COR-L47 (cell line): Measurements from ENCODE around the gene NKIRAS1.

Experiments used
- DNase-seq: peaks from one replicate; lab custom pipeline; 2025; lab: John Stamatoyannopoulos, UW

The NKIRAS1 gene

DNA sequence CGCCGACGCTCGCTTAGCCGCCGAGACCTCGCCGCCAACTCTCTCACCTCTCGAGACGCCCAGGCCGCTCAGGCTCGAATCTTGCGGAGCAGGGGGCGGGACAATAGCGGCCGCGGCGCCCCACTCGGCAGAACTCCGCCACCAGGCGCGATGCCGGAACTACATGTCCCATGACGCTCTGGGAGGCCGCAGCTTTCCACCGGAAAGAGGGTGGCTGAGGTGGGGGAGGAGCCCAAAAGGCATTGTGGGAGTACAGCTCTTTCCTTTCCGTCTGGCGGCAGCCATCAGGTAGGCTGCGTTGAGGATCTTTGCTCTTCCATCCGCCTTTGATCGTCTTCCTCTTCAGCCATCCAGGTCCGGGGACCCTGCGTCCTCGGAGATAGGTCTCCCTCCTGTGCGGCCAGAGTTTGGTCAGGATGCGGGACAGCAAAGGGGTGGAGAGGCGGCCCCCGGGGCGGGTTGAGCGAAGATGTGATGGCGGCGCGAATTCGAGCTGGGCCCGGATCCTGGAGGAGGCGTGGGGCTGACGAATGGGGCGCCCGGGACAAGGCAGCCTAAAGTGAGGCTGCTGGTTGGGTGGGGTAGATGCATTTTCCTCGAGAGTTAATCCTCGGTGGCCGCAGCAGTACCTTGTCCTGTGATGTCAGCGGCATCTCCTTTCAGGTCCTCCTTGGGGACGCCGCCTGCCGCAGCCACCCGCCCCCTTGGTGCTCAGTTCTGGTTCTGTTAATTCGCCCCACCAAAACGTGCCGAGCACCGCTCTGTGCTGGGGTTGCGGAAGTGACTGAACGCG is at the start of gene NKIRAS1, which contains the start of gene RPL15:
Gene NKIRAS1 (minus strand): TSS at position 105 of the 793 bp plus-strand sequence. CDS start 6,086 bp downstream, outside the sequence.
Gene RPL15 (plus strand): TSS at position 247 of the 793 bp plus-strand sequence. CDS start 728 bp downstream, outside the sequence.
- DNase-seq: peak; percentile 82

DNA sequence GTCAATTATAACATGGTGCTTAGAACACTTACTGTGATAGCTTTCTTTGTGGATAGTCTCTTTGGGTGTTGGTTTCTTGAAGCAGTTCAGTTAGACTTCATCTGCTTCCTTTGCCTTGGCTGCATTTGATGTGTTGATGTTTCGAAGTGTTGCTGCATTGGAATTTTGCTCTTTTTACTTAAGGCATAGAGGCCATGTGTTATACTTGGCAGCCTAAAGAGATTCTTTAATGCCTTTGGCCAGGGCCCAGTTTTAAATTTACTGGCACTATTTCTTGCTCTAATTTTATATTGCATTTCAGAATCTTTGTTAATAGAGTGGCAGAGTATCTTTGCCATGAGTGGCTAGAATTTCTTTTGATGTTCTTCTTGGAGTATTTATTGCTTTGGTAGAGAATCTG is 49.5 kb upstream of the NKIRAS1 start:
- DNase-seq: no peak

DNA sequence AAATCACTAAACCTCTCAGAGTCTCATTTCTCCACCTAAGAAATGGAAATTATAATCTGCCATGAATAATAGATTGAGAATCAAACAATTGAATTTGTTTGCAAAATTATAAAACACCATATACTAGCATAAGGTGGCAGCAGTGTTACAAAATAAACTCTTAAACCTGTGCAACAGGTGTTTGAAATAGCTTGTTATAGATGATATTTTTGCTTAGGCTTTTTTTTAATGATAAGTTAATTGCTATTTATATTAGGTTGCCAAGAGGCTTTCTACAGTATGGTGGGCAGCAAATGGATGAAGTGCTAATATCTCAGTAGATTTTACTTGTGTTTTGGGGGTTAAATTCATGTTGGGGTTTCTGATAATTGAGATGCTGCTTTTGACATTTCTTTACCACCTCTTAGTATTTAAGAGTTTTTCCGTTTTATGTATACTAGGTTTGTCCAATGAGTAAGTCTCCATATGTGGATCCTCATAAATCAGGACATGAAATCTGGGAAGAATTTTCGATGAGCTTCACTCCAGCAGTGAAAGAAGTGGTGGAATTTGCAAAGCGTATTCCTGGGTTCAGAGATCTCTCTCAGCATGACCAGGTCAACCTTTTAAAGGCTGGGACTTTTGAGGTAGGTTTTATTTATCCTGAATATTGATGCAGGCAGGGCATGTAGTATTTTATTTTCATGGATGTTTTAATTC is 47.9 kb upstream of the NKIRAS1 start:
- DNase-seq: no peak

DNA sequence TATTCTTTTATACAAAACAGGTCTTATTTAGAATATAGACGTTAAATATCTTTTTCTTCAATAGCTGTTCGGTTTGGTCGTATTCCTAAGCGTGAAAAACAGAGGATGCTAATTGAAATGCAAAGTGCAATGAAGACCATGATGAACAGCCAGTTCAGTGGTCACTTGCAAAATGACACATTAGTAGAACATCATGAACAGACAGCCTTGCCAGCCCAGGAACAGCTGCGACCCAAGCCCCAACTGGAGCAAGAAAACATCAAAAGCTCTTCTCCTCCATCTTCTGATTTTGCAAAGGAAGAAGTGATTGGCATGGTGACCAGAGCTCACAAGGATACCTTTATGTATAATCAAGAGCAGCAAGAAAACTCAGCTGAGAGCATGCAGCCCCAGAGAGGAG is 45.1 kb upstream of the NKIRAS1 start:
- no peak for DNase-seq

DNA sequence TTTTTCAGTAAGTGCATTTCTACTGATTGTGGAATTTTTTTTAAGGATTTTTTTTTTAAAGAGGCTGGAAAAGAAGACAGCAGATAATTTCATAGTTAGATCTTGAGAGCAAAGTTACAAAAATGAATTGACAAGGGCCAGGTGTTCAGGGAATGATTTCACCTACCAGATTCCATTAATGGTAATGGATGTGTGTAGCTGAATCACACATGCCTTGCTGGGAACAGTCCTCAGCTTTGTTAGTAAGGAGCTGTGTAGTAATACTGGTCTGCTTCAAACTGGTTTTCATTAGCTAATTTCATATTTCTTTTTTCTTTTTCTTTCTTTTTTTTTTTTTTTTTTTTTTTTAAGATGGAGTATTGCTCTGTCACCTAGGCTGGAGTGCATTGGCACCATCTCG is 44.3 kb upstream of the NKIRAS1 start:
- DNase-seq: no peak

DNA sequence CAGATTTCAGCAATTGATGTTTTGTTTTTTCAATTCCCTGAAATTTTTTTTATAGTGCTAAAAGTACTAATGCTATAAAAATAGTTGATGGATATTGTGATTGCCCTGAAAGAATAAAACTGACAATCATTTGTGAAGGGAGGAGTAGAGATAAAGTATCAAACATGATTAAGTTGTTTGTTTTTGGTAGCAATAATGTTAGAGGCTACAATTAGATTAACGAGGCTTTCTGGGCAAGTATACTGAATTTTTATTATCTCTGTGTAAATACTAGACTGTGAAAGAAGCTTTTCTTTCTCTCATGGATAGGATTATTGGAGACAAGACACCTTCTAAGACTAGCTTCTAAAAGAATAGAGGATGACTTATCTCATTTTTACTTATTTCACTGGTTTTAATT is 43.9 kb upstream of the NKIRAS1 start:
- peak; percentile 31 for DNase-seq

DNA sequence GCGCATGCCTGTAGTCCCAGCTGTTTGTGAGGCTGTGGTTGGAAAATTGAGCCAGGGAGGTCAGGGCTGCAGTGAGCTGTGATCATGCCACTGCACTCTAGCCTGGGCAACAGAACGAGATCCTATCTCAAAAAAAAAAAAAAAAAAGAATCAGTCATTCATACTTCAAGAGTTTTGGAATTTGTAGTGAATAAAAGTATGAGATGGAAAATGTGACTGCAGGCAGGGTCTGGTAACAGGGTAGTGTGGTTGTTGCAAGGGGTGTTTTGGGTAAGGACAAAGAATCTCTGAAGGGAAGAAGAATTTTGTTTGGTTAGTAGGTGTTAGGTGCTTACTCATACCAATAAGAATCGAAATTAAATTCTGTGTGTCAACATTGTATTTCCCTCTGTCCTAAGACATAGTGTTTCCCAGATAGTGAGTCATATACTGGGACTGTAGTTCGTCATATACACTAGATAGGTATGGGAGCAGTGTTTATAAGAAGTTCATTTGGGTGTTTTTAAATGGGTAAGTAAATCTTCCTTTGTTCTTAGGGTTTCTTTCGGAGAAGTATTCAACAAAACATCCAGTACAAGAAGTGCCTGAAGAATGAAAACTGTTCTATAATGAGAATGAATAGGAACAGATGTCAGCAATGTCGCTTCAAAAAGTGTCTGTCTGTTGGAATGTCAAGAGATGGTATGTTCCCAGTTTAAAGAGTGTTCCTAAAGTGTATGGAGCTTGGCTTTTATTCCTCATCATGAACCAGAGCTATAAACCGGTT is 42.5 kb upstream of the NKIRAS1 start:
- no peak for DNase-seq

DNA sequence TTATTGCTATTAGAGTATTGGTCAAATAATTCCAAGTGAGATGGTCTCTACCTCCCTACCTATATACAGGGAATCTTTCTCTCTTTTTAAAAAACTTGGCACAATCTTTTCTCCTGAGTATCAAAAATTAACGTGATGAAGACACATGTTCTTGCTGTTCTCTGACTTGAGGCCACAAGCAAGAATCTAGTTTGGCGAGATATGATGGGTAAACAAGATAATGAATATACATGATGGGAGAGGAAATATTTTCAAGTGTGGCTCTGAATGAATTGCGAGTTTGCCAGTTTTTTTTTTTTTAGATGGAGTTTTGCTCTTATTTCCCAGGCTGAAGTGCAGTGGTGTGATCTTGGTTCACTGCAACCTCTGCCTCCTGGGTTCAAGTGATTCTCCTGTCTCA is 39.9 kb upstream of the NKIRAS1 start:
- DNase-seq: no peak

DNA sequence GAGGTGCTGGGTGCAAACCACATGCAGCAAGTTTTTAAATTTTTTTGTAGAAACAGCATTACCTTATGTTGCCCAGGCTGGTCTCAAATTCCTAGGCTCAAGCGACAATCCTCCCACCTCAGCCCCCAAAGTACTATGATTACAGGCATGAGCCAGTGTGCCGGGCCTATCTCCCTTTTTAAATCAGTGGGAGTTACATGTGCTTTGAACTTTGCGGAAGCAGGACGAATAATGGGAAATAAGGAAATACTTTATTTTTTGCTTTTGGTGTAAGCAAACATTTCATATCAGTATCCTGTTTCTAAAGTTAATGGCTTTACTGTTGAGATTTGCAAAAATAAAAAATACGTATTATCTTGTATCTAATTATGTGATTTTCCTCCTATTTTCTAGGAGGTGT is 37.4 kb upstream of the NKIRAS1 start:
- no peak for DNase-seq

DNA sequence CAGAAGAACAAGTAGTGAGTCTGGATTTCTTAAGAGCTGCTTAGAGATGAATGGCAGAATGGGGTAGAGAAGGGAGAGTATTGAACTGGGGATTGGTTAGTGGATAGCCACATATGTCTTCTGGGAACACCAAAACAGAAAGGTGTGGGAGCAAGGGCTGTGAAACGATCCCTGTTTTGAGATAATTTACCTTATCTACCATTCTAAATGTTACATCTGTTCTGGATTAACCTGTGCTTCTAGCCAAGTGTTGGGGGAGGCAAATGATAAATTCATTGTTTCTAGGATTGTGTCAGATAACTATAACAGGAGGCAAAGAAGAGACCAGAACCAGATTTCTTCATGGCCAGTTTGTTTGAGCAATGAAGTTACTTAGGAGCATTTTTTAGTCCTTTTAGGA is 36.7 kb upstream of the NKIRAS1 start:
- no peak for DNase-seq

DNA sequence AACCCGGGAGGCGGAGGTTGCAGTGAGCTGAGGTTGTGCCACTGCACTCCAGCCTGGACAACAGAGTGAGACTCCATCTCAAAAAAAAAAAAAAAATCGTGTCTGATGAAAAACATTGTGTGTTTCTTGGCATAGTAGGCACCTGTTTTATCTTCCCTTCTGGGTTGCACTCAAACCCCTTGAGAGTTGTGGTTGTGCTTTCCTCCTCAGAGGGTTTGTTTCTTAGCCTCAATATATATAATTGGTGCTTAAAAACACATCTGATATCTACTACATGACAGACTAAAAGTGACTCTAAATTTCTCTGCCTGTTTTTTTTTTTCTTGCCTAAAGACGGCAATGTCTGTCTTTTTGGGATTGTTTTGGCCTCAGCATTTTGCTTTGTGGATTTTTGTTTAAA is 35.9 kb upstream of the NKIRAS1 start:
- DNase-seq: no peak

DNA sequence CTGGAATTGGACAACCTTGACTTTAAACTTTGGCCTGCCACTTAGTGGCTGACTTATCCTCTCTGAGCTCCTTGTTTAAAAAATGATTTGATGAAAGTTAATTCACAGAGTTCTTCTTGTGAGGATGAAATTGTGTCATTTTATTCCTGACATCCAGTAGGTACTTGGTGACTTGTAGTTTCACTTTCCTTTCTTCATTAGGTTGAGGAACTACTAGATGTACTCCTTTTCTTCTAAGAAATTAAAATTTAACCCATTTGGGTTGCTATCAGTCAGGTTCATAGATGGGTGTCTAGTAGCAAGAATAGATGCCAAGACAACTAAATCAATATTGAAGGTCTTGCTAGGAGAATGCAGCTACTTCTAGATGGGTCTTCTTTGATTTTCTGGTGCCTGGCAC is 33.5 kb upstream of the NKIRAS1 start:
- no peak for DNase-seq

DNA sequence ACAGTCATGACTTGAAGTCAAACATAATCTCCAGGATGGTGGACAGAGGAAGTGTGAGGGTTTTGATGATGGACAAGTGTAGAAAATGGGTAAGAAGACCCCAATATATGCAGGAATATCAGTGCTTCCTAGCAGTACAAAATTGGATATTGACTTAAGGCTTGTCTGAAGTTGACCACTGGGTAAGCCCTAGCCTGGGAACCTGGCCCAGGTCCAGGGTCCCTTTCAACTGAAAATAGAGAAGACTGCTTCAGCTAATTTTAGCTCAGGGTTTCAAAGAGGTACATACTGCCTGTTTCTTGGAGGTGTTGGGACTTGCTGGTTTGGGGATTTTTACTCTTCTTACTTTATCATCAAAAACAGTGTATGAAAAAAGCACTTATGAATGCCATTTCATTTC is 33.0 kb upstream of the NKIRAS1 start:
- DNase-seq: no peak

DNA sequence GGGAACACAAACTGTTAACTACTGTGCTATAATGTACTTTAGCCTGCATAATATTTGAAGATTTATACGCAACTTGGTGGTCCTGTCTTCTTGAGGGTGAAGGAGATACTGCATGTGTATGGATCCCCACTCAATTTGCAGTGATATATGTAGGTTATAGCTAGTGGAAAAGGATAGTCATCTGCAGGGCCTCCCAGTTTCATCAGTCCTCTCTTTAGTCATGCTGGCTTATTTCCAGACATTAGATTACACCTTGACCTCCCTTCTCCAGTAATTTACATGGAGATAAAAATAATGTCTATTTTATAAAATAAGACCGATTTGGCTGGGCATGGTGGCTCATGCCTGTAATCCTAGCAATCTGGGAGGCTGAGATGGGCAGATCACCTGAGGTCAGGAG is 32.0 kb upstream of the NKIRAS1 start:
- no peak for DNase-seq

DNA sequence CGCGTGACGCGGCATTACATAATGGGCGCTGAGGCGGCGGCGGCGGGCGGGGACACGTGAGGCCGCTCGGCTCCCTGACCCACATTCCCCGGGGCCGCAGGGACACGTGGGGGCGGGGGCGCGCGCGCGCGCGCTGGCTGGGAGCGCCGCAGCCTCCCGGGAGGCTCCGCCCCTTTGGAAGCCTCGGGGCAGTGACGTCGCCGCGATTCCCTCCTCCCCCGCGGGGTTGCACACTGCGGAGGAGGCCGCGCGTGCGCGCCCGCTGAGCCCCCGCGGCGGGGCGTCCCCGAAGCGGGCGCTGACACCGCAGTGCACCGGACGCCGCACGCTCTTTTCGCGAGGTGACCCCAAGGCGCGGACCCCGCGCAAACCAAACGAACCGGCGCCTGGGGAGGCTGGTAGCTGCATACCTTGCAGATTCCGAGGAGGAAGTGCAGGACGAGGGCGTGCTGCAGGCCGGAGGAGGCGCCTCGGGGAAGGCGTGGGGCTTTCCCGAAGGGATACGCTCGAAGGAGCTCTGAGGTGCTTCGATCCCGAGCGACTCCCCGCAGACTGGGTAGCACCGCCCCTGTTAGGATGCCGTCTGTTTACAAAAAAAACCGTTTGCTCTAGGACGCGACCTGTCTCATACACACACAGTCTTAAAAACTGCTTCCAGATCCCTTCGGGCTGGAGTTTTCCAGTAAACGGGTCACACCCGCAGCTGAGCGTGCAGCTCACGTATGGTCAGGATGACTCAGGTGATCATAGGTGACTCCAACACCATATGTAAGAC is 29.3 kb upstream of the NKIRAS1 start:
- peak; percentile 87 for DNase-seq

DNA sequence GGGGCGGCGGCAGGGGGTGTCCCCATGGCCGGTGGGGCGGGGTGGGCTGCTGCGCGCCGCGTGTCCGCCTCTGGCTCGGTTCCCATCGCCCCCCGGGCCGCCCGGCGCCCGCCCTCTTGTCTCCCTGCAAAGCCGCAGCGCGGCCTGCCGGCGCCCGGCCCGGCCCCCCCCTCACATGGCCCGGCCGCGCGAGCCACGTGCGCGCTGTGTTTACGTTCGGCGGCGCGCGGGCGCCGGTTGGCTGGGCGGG is 28.8 kb upstream of the NKIRAS1 start:
- DNase-seq: no peak

DNA sequence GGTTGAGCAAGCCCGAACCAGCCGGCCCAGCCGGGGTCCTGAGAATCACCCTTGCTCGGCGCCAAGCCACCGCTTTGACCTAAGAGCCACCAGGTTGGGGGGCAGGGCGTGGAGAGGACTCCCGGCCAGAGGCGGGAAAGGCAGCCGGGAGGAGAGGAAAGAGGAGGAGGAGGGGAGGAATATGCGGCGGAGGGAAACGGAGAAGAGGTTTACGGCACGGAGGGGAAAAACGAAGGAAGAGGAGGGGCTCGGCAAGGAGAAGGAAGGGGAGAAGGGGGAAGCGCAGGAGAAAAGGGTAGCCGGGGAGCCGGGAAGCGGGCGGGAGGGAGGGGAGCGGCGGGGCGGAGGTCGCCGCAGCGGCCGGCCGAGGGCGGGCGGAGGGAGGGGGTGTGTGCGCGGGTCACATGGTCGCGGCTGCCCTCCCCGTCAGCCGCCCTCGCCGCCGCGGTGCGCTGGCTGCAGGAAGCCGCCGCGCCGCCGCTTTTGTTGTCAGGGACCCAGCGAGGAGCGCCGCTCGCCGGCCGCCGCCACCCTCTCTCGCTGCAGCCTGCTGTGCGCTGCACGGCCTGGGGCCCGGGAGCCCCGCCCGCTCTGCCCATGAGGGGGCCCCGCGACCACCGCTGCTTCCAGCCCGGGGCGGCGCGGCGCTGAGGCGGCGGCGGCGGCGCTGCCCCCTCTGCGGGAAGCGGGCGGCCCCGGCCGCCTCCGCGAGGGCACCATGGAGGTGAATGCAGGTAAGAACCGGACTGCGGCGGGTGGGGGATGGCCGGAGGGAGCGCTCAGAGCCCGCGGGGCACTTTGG is 28.3 kb upstream of the NKIRAS1 start, which contains the start of gene NR1D2:
Gene NR1D2 (plus strand): TSS at position 426 of the 802 bp plus-strand sequence. CDS start 293 bp downstream, at position 719.
- DNase-seq: peak; percentile 54

DNA sequence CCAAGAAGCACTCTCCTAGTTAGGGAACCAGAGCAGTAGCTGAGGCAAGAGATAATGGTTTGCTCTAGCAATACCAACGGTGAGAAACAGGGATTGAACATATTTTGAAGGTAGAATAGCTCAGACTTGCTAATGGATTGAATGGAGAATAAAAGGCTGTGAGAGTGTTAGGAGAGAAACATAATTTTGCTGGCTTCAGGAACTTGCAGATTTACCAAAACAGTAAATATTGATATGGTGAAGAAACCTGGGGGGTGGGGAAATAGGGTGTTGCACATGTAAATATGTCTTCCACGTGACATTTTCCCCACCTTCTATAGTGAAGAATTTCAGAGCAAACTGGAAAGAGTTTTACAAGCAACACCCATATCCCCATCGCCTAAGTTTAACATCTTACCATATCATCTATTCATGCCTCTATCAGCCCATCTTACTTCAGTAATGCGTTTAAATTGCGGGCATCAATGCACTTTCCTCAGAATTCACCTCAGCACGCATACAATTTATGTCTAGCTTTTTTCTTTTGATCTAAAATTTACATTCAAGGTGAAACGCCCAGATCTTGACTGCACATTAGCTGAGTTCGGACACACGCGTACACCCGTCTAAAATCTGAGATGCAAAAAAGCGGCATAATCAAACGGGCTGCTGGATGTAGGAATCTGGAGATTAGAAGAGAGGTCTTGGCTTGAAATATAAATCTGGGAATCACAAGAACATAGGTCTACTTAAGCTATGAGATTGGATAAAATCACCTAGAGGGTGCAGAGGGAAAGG is 27.4 kb upstream of the NKIRAS1 start:
- no peak for DNase-seq

DNA sequence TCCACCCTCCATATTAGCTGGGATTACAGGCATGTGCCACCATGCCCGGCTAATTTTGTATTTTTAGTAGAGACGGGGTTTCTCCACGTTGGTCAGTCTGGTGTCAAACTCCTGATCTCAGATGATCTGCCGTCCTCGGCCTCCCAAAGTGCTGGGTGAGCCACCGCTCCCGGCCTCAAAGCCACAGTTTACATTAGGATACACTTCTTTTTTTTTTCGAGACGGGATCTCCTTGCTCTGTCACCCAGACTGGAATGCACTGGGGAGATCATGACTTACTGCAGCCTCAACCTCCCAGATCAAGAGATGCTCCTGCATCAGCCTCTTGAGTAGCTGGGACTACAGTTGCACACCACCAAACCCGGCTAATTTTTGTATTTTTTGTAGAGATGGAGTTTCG is 25.8 kb upstream of the NKIRAS1 start:
- DNase-seq: no peak

DNA sequence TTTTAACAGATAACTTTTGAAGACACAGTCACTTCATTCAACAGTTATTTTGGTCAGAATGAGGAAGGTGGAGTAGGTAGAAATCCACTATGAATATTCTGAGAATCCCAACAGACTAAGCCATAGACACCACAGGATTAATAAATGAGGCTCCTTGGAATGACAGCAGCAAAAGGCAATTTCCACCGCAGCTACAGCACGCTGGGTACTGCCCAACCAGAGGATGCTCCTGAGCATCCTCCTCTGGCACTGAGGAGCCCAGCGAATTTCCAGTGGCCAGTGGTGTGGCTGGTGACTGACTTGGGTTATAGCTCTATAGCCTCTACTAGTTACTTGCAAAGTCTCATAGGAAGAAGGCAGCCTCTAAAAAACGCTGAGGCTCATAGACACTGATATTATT is 24.6 kb upstream of the NKIRAS1 start:
- no peak for DNase-seq
